SK-N-MC (cell line): ENCODE data around the gene ISG20L2.

Experiments used
- EZH2 ChIP-seq: fragments of 200-600 bp; sonication (generic); IDR thresholded peaks from one replicate; pipeline ENCODE4 v1.6.1; 2017; ENCODE audit warnings: antibody characterized with exemption
- FOXP2 ChIP-seq: optimal IDR thresholded peaks from 2 replicates; pipeline ENCODE3; 2011; ENCODE audit warnings: mild to moderate bottlenecking, moderate library complexity; ENCODE audit not compliant: insufficient read depth; ENCODE audit errors: extremely low read length, control extremely low read depth
- POLR2AphosphoS5 ChIP-seq: IDR thresholded peaks from 2 replicates; pipeline ENCODE4 v1.6.1; 2012; ENCODE audit warnings: mild to moderate bottlenecking, low read depth, low read length, borderline replicate concordance

GRCh38 chr1:156727492-156727891 lies 1.1 kb downstream of the ISG20L2 start:
- no peak for TF ChIP-seq POLR2AphosphoS5
- no peak for TF ChIP-seq EZH2
- TF ChIP-seq FOXP2, result no peak
